ENCODE results near the gene PRKG1. TPM values are rescaled to one million over a fixed set of nuclear protein-coding genes. Genes with fewer than 3 reads are reported as not detected.

PRKG1 gene
- polyA plus RNA-seq, 4 donors = 12.7 to 21.2 (median 15.0) TPM

GRCh38 chr10:51624013-51624412, 549.7 kb downstream of the PRKG1 start:
- DNase-seq (ENCODE audit: low read depth in 4 of 4, low spot score in 3 of 4) = no peak

DNA sequence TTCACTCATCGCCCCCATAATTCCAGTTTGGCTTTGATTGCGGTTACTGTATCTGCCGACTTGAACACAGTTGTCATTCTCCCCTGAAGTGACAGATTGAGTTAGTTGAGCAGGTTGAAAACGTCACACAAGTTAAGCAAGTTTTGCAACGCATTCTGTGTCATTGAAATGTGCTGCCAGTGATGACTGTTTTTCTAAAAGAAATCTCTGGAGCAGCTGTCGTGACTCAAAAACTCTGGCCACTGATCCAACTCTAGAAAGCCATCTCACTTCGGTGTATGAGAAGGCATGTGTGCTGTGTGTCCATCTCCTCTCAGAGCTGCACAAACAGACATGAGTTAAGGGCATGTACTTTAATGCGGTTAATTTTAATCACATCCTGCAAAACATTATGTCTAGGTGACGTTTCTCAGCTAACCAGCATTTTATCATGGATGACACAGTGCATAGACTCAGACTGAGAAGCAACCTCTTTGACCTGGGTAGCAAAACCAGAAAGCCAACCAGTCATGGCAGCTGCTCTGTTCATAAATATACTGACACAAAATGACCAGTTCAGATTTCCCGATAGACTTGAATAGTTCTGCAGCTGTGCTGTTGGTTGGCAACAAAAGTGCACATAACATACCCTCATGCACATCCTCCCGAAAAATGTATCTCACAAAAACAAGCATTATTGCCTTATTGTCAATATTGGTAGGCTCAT, 555.8 kb downstream of the PRKG1 start:
- DNase-seq (ENCODE audit: low read depth in 4 of 4, low spot score in 3 of 4) = no peak

DNA sequence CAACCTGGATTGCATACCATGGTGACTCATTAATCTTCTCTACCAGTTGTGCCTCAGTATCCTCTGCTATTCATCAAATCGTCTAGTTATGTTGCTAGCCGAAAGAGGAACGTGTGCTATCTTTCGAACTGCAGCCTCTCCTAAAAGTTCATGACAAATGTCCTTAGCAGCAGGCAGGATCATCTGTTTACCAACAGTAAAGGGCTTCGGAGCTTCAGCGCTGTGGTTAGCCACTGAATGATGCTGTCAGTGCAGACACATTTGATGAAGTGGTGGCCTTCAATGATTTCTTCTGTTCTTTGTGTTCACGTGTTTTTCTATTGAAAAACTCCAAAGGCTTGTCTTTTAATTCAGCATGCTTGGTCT, 556.3 kb downstream of the PRKG1 start:
- no peak for DNase-seq (ENCODE audit: low read depth in 4 of 4, low spot score in 3 of 4)

GRCh38 chr10:51635436-51635835, 561.1 kb downstream of the PRKG1 start:
- DNase-seq (ENCODE audit: low read depth in 4 of 4, low spot score in 3 of 4) = no peak

DNA sequence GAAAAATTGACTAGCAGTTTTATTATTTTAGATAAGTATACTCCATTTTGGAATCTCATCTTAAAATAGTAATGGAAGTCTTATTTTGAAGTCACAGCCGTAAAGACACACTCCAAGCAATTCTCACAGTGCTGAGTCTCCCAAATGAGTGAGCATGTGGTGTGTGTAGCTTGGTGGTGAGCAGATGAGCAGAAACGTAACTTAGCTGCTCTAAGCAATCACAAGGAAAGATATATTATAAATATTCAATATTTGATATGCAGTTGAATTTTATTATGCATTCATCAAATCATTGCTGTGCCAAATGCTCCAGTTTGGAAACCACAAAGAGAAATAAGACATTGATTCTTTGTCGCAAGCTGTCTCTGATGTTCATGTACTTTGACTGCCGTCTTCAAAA, 563.9 kb downstream of the PRKG1 start:
- DNase-seq (ENCODE audit: low read depth in 4 of 4, low spot score in 3 of 4) = no peak

DNA sequence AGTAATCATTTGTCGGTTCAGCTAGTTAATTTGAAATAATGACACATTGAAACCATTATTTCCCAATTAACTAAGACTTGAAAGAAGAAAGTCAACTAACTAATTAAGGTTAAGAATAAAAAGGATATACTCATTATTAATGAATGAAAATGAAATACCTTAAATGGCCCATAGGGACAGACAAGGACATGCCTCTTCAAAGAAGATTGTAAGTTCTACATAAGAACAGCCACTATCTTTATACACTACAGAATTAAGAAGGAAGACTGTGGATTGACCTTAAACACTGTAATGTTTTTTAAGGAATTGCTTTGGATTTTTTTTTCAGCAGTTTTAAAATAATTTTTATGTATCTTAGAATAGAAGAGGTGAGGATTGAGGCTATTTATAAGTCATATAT, 564.5 kb downstream of the PRKG1 start:
- DNase-seq (ENCODE audit: low read depth in 4 of 4, low spot score in 3 of 4) = no peak

DNA sequence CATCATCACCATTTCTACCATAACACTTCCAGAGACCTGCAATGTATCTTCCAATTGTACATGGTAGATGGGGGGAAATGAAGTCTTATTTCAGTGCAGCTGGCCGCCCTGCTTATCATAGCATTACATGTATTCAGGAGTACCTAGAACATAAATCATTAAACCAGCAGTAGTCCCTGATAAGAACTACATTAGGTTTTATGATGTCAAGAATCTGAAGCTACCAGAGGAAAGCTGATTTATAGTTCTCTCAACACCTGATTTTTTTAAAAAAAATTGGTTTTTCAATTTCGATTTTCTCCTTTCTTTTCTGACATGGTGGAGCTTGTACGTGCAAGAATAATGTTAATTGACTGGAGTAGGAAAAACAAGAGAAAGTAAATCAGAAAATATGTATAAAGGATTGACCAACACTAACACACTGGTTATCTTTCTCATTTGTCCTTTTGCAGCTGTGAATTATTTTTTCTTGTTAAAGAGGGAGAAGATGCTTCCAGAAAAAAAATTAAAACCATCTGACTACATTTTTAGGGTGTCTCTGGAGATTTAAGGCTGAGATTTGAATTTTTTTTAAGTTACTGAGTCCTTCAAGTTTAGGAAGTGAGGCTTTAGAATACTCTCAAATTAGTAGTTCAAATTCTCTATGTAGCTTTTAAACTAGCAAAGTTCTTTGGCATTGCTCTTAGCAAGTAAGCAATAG, 566.0 kb downstream of the PRKG1 start:
- no peak for DNase-seq (ENCODE audit: low read depth in 4 of 4, low spot score in 3 of 4)

GRCh38 chr10:51642581-51642980, 568.3 kb downstream of the PRKG1 start:
- DNase-seq (ENCODE audit: low read depth in 4 of 4, low spot score in 3 of 4) = no peak

DNA sequence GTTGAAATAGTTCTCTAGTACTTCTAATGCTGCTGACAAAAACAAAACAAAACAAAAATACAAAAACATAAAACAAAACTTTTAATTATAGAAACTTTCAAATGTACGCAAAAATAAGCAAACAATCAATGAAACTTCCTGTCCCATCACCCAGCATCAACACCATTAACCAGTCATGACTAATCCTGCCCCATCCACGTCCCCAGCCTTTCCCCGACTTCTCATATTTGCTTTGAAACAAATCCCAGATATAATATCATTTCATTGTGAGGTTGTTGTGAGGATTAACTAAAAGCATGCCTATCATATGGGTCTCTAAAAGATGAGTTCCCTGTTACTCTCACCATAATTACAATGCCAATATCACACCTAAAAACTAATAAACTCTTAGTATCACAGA, 569.4 kb downstream of the PRKG1 start:
- no peak for DNase-seq (ENCODE audit: low read depth in 4 of 4, low spot score in 3 of 4)

- no peak for DNase-seq (ENCODE audit: low read depth in 4 of 4, low spot score in 3 of 4)
These were observed 574.8 kb downstream of the PRKG1 start for GRCh38 chr10:51649064-51649463.

DNA sequence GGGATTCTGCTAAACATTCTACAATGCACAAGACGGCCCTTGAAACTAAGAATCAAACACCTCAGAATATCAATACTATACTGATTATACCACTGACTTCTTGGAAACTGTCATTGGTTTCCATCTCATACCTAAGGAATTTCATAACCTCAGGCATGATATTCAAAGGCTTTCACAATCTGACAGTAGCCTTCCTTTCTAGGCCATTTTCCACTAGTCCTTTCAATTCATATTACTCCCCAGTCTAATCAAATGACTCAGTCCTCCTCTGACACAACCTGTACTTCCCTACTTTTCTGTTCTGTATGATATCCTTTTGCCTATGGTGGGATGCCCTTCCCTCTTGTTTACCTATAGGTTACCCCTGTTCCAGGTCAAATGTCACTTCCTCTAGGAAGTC, 576.8 kb downstream of the PRKG1 start:
- DNase-seq (ENCODE audit: low read depth in 4 of 4, low spot score in 3 of 4) = no peak

DNA sequence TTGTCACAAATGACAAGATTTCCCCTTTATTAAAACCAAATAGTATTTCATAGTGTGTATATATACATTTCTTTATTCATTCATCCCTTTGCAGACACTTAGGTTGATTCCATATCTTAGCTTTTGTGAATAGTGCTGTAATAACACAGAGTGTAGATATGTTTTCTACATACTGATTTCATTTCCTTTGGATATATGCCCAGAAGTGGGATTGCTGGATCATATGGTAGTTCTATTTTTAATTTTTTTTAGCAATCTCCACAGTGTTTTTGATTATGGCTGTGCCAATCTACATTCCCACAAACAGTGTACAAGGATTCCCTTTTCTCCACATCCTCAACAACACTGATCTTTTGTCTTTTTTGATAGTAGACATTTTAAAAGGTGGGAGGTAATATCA, 578.7 kb downstream of the PRKG1 start:
- no peak for DNase-seq (ENCODE audit: low read depth in 4 of 4, low spot score in 3 of 4)

DNA sequence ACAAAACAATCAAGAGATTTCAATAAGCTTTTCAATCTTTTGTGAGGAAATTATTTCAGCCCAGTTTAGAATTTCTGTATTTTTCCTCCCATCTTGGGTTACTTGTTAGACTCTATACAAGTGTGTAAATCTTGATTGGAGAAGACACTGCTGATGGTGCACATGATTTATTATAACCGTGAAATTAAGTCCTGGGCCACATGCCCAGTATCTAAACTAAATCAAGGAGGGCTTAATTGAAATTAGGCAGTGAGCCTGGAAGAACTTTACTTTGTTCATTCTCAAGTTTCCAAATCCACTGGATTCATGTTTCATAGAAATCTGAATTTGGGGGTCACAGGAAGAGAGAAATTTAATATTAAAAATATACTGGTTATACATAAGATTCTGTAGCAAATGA, 580.6 kb downstream of the PRKG1 start:
- no peak for DNase-seq (ENCODE audit: low read depth in 4 of 4, low spot score in 3 of 4)

GRCh38 chr10:51656503-51656902, 582.2 kb downstream of the PRKG1 start:
- DNase-seq (ENCODE audit: low read depth in 4 of 4, low spot score in 3 of 4) = no peak

- DNase-seq (ENCODE audit: low read depth in 4 of 4, low spot score in 3 of 4) = no peak
These were observed 583.7 kb downstream of the PRKG1 start for GRCh38 chr10:51658000-51658399.

DNA sequence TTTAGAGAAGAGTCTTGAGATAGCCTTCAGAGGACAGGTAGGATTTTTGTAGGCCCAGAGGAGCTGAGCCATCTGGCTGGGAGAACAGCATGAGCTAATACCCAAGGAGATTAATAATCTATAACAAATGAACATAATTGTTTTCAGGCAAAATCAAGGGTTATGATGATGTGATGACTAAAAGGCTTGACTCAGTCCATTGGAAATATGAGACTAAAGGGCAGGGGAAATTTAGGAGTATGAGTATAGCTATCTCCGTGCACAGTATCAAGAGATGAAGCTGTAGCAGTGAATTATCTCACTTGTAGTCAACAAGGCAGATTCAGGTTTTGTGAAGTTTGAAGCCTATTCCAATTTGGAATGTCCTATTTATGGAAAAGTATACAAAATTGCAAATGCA, 585.1 kb downstream of the PRKG1 start:
- no peak for DNase-seq (ENCODE audit: low read depth in 4 of 4, low spot score in 3 of 4)

- DNase-seq (ENCODE audit: low read depth in 4 of 4, low spot score in 3 of 4) = no peak
These were observed 588.8 kb downstream of the PRKG1 start for GRCh38 chr10:51663086-51663485.

DNA sequence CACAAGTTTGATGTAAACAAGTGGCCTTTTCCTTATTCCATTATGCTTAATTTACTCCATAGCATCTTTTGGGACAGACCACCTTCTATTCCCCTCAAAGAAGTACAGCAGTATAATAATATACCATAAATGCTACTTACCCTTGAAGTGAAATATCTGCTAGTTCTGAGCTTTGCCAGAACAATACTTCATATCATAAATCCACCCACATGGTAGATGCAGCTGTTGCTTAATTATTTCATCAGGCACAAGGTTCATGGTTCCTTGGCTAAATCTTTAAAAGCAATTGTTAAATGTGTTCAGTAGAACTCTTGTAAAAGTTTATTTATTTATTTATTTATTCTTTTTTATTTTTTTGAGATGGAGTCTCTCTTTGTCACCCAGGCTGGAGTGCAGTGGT, 592.2 kb downstream of the PRKG1 start:
- DNase-seq (ENCODE audit: low read depth in 4 of 4, low spot score in 3 of 4) = no peak

- no peak for DNase-seq (ENCODE audit: low read depth in 4 of 4, low spot score in 3 of 4)
These were observed 593.5 kb downstream of the PRKG1 start for GRCh38 chr10:51667678-51668335.

- no peak for DNase-seq (ENCODE audit: low read depth in 4 of 4, low spot score in 3 of 4)
These were observed 594.0 kb downstream of the PRKG1 start for GRCh38 chr10:51668336-51668689.

DNA sequence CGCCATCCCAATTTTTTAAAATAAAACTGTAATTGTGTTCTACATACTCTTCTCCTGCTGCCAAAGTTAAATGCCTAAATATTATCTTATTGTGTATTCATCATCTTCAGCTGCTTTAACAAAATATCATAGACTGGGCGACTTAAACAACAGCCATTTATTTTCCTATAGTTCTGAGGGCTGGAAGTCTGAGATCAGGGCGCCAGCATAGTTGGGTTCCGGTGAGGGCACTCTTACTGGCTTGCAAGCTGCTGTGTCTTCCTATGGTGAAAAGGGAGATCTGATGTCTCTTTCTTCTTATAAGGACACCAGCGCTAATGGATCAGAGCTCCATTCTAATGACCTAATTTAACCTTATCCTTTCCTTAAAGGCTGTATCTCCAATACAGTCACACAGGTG, 594.8 kb downstream of the PRKG1 start:
- DNase-seq (ENCODE audit: low read depth in 4 of 4, low spot score in 3 of 4) = no peak

DNA sequence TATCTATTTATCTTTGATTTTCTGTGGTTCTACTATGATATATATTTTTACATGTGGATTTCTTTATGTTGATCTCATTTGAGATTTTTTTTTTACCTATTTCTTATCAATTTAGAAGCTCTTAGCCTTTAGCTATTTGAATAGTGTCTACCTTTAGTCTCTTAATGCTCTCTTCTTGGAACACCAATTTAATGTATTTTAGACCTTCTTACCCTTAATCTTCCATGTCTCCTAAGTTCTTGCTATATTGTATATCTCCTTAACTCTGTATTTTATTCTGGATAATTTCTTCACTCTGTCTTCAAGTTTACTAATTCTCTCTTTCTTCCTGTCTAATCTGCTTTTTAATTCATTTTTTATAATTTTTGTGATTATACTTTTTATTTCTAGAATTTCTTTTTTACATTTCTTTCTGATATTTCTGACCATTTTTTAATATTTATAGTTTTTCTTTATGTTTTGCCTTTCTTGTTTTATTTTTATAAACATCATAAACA, 597.8 kb downstream of the PRKG1 start:
- no peak for DNase-seq (ENCODE audit: low read depth in 4 of 4, low spot score in 3 of 4)
